GM23338 (cell line): ENCODE results near the gene FASTKD1. TPM values are rescaled to one million over a fixed set of nuclear protein-coding genes. Genes with fewer than 3 reads are reported as not detected.

Experiments used
- ATAC-seq: fragments of 200-7000 bp; cut with Tn5 transposase; 3 replicates; pipeline ENCODE4 v1.9.1; 2020
- DNase-seq: peaks from one replicate; pipeline ENCODE4 v3.0.0-alpha.2; 2015; ENCODE audit warnings: low spot score
- H2AFZ ChIP-seq: fragments of 200-600 bp; sonication (generic); 2 replicates; pipeline ENCODE4 v1.8.0; 2016; ENCODE audit warnings: antibody characterized with exemption, mild to moderate bottlenecking, moderate library complexity
- H3F3A ChIP-seq: fragments of 200-600 bp; sonication (generic); replicated peaks from 2 replicates; pipeline ENCODE4 v1.8.0; 2017; ENCODE audit warnings: antibody characterized with exemption, mixed run types, low read depth
- H3K27ac ChIP-seq: fragments of 200-600 bp; sonication (generic); 2 replicates; pipeline ENCODE4 v1.6.1; 2016; ENCODE audit warnings: low read depth
- H3K27me3 ChIP-seq: fragments of 200-600 bp; sonication (generic); 2 replicates; pipeline ENCODE4 v1.8.0; 2016; ENCODE audit warnings: mild to moderate bottlenecking, mixed run types, moderate library complexity; ENCODE audit not compliant: insufficient read depth
- H3K36me3 ChIP-seq: fragments of 200-600 bp; sonication (generic); 2 replicates; pipeline ENCODE4 v1.8.0; 2016; ENCODE audit warnings: mild to moderate bottlenecking; ENCODE audit not compliant: insufficient read depth
- H3K4me1 ChIP-seq: fragments of 200-600 bp; sonication (generic); 2 replicates; pipeline ENCODE4 v1.8.0; 2016; ENCODE audit warnings: mild to moderate bottlenecking, moderate library complexity; ENCODE audit not compliant: insufficient read depth
- H3K4me2 ChIP-seq: fragments of 200-600 bp; sonication (generic); 2 replicates; pipeline ENCODE4 v1.7.1; 2017; ENCODE audit warnings: mixed run types
- H3K4me3 ChIP-seq: fragments of 200-600 bp; sonication (generic); 2 replicates; pipeline ENCODE4 v1.6.1; 2016; ENCODE audit warnings: mixed run types
- H3K79me2 ChIP-seq: fragments of 200-600 bp; sonication (generic); replicated peaks from 2 replicates; pipeline ENCODE4 v1.8.0; 2017; ENCODE audit warnings: mild to moderate bottlenecking; ENCODE audit not compliant: insufficient read depth
- H3K9me2 ChIP-seq: fragments of 200-600 bp; sonication (generic); 2 replicates; pipeline ENCODE4 v1.8.0; 2017; ENCODE audit not compliant: insufficient read depth
- H4K20me1 ChIP-seq: fragments of 200-600 bp; sonication (generic); replicated peaks from 2 replicates; pipeline ENCODE4 v1.8.0; 2017; ENCODE audit warnings: mild to moderate bottlenecking; ENCODE audit not compliant: insufficient read depth
- H3K27ac Mint-ChIP-seq: 2 replicates; pipeline ENCODE4 v1.8.0; 2020; ENCODE audit warnings: inconsistent platforms, mild to moderate bottlenecking, moderate library complexity, mixed read lengths
- H3K27me3 Mint-ChIP-seq: 3 replicates; pipeline ENCODE4 v1.8.0; 2022; ENCODE audit warnings: low read depth, mild to moderate bottlenecking, moderate library complexity, mixed read lengths, inconsistent platforms; ENCODE audit not compliant: insufficient read depth, poor library complexity
- H3K36me3 Mint-ChIP-seq: 3 replicates; pipeline ENCODE4 v1.8.0; 2021; ENCODE audit warnings: low read depth, mild to moderate bottlenecking, inconsistent platforms, moderate library complexity, mixed read lengths
- H3K4me1 Mint-ChIP-seq: 3 replicates; pipeline ENCODE4 v1.8.0; 2020; ENCODE audit warnings: mild to moderate bottlenecking, inconsistent platforms, mixed read lengths
- H3K4me3 Mint-ChIP-seq: 3 replicates; pipeline ENCODE4 v1.8.0; 2021; ENCODE audit warnings: moderate library complexity, mild to moderate bottlenecking, inconsistent platforms, mixed read lengths
- H3K9me3 Mint-ChIP-seq: 3 replicates; pipeline ENCODE4 v1.8.0; 2020; ENCODE audit warnings: moderate library complexity, mild to moderate bottlenecking, inconsistent platforms, mixed read lengths
- CREB1 ChIP-seq: fragments of 250-450 bp; sonication (Bioruptor Pico); IDR thresholded peaks from 2 replicates; pipeline ENCODE4 v1.5.0; 2020; ENCODE audit warnings: low read depth, mild to moderate bottlenecking, moderate library complexity
- EZH2 ChIP-seq: fragments of 200-600 bp; sonication (generic); IDR thresholded peaks from one replicate; pipeline ENCODE4 v1.8.0; 2017; ENCODE audit warnings: antibody characterized with exemption, mild to moderate bottlenecking, low read depth; ENCODE audit not compliant: unreplicated experiment
- EZH2phosphoT487 ChIP-seq: fragments of 200-600 bp; sonication (generic); IDR thresholded peaks from one replicate; pipeline ENCODE4 v1.8.1; 2018; ENCODE audit warnings: antibody characterized with exemption; ENCODE audit not compliant: unreplicated experiment
- NANOG ChIP-seq: IDR thresholded peaks from 2 replicates; pipeline ENCODE4 v1.6.1; 2016; ENCODE audit warnings: antibody characterized with exemption, borderline replicate concordance
- POLR2AphosphoS5 ChIP-seq: IDR thresholded peaks from 2 replicates; pipeline ENCODE4 v1.6.1; 2016; ENCODE audit warnings: antibody characterized with exemption, low read depth
- polyA plus RNA-seq: library from polyadenylated mRNA; unstranded; fragments of >200 nt; fragmentation: Nextera tagmentation; extraction: Ambion mirVana; gene quantifications from 2 replicates; pipeline ENCODE4 v1.2.1, GENCODE V29; 2016
- total RNA-seq: library from RNA; depleted of rRNA; stranded (reverse); fragments of >200 nt; shearing (Covaris generic); gene quantifications from 2 replicates; pipeline ENCODE4 v1.2.3, GENCODE V29; 2014
- TF ChIP-seq, protein P1 (sequence below): fragments of 250-450 bp; sonication (Bioruptor Pico); IDR thresholded peaks from 2 replicates; pipeline ENCODE4 v1.5.0; 2020; ENCODE audit warnings: mild to moderate bottlenecking, moderate library complexity
- TF ChIP-seq, protein P2 (sequence below), 2 experiments: fragments of 200-600 bp in 1 of 2; sonication (generic) in 1 of 2; conservative IDR thresholded peaks; 2 replicates each; pipeline versions ENCODE4 v1.5.1 to v1.6.1; 2016 to 2017; ENCODE audit warnings: antibody characterized with exemption in 2 of 2, low read depth in 2 of 2, mild to moderate bottlenecking in 2 of 2, moderate library complexity in 1 of 2
- TF ChIP-seq, protein P3 (sequence below): IDR thresholded peaks from 2 replicates; pipeline ENCODE4 v1.6.1; 2016; ENCODE audit warnings: antibody characterized with exemption
- TF ChIP-seq, protein P4 (sequence below): IDR thresholded peaks from one replicate; pipeline ENCODE4 v1.6.1; 2018; ENCODE audit warnings: antibody characterized with exemption; ENCODE audit not compliant: unreplicated experiment

The FASTKD1 gene
- total and polyA plus RNA-seq, 2 experiments from 2014 or later = 49.0 to 53.3 TPM

DNA sequence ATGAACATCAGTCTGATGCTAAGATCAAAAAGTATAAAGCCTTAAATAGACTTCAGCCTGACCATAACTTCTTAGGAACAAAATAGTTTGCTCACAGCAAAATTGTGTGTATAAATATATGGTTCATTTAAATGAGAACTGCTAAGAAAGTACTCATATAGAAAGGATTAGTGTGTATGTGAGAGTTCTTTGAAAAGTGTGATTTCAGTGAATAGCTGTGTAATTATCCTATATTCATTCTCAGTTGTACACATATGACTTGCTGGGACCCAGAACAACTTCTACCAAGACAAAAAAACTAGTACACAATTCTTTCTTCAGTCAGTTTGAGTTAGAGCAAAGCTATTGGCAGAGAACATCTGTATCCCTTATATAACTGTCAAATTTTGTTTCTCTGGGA lies 87.2 kb downstream of the FASTKD1 start (continued):
- TF ChIP-seq, protein P1, sequence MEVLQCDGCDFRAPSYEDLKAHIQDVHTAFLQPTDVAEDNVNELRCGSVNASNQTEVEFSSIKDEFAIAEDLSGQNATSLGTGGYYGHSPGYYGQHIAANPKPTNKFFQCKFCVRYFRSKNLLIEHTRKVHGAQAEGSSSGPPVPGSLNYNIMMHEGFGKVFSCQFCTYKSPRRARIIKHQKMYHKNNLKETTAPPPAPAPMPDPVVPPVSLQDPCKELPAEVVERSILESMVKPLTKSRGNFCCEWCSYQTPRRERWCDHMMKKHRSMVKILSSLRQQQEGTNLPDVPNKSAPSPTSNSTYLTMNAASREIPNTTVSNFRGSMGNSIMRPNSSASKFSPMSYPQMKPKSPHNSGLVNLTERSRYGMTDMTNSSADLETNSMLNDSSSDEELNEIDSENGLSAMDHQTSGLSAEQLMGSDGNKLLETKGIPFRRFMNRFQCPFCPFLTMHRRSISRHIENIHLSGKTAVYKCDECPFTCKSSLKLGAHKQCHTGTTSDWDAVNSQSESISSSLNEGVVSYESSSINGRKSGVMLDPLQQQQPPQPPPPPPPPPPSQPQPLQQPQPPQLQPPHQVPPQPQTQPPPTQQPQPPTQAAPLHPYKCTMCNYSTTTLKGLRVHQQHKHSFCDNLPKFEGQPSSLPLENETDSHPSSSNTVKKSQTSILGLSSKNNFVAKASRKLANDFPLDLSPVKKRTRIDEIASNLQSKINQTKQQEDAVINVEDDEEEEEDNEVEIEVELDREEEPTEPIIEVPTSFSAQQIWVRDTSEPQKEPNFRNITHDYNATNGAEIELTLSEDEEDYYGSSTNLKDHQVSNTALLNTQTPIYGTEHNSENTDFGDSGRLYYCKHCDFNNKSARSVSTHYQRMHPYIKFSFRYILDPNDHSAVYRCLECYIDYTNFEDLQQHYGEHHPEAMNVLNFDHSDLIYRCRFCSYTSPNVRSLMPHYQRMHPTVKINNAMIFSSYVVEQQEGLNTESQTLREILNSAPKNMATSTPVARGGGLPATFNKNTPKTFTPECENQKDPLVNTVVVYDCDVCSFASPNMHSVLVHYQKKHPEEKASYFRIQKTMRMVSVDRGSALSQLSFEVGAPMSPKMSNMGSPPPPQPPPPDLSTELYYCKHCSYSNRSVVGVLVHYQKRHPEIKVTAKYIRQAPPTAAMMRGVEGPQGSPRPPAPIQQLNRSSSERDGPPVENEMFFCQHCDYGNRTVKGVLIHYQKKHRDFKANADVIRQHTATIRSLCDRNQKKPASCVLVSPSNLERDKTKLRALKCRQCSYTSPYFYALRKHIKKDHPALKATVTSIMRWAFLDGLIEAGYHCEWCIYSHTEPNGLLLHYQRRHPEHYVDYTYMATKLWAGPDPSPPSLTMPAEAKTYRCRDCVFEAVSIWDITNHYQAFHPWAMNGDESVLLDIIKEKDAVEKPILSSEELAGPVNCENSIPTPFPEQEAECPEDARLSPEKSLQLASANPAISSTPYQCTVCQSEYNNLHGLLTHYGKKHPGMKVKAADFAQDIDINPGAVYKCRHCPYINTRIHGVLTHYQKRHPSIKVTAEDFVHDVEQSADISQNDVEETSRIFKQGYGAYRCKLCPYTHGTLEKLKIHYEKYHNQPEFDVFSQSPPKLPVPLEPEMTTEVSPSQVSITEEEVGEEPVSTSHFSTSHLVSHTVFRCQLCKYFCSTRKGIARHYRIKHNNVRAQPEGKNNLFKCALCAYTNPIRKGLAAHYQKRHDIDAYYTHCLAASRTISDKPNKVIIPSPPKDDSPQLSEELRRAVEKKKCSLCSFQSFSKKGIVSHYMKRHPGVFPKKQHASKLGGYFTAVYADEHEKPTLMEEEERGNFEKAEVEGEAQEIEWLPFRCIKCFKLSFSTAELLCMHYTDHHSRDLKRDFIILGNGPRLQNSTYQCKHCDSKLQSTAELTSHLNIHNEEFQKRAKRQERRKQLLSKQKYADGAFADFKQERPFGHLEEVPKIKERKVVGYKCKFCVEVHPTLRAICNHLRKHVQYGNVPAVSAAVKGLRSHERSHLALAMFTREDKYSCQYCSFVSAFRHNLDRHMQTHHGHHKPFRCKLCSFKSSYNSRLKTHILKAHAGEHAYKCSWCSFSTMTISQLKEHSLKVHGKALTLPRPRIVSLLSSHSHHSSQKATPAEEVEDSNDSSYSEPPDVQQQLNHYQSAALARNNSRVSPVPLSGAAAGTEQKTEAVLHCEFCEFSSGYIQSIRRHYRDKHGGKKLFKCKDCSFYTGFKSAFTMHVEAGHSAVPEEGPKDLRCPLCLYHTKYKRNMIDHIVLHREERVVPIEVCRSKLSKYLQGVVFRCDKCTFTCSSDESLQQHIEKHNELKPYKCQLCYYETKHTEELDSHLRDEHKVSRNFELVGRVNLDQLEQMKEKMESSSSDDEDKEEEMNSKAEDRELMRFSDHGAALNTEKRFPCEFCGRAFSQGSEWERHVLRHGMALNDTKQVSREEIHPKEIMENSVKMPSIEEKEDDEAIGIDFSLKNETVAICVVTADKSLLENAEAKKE (CRISPR knock-in tag) = no peak
- no peak for TF ChIP-seq EZH2phosphoT487

DNA sequence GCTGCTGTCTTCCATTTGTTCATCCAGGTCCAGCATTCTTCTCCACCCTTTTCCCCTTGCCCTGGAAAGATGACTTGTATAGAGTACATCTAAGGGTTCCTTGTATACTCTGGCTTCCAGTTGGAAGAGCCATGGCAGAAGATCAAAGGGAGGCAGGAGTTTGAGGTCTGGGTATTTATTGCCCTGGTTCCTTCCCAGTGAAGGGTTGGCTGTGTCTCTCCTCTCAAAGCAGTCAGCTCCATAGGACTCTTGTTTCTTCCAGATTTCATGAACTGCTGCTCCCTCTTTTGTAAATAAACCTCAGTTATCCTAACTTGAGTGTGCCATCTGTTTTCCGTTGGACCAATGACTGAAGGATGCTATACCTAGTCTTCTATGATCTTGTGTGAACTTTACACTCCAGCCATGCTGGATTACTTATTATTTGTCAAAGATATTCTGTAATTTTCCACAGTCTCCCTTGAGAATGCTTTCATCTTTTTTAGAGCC lies 88.0 kb downstream of the FASTKD1 start:
- peaks cover 1% of the 10 kb centered on the region; the same call in 2 of the 3 replicates for H3K36me3 Mint-ChIP-seq
- Histone ChIP-seq H4K20me1 (no peaks in the 10 kb centered on the region), H3K27ac (no peak overlapping the region), H3K36me3 (no peaks in the 10 kb centered on the region), H3K27me3 (peaks cover 27% of the 10 kb centered on the region), H2AFZ (no peak overlapping the region), H3K4me2 (no peak overlapping the region), H3K79me2 (no peaks in the 10 kb centered on the region), H3K9me2 (no peaks in the 10 kb centered on the region), H3K4me3 (no peak overlapping the region), H3F3A (no peaks in the 10 kb centered on the region), H3K4me1 (no peaks in the 10 kb centered on the region)
- no peaks in the 10 kb centered on the region for H3K4me1 Mint-ChIP-seq
- H3K9me3 Mint-ChIP-seq = peaks cover 2% of the 10 kb centered on the region; the same call in 1 of the 3 replicates
- peaks cover 13% of the 10 kb centered on the region for H3K27me3 Mint-ChIP-seq
- ATAC-seq (no peak), DNase-seq (no peak)
- H3K27ac Mint-ChIP-seq = no peak overlapping the region
- H3K4me3 Mint-ChIP-seq = no peak overlapping the region
- TF ChIP-seq CREB1 (CRISPR knock-in tag) = no peak
- TF ChIP-seq POLR2AphosphoS5 = no peak
- TF ChIP-seq, protein P2, sequence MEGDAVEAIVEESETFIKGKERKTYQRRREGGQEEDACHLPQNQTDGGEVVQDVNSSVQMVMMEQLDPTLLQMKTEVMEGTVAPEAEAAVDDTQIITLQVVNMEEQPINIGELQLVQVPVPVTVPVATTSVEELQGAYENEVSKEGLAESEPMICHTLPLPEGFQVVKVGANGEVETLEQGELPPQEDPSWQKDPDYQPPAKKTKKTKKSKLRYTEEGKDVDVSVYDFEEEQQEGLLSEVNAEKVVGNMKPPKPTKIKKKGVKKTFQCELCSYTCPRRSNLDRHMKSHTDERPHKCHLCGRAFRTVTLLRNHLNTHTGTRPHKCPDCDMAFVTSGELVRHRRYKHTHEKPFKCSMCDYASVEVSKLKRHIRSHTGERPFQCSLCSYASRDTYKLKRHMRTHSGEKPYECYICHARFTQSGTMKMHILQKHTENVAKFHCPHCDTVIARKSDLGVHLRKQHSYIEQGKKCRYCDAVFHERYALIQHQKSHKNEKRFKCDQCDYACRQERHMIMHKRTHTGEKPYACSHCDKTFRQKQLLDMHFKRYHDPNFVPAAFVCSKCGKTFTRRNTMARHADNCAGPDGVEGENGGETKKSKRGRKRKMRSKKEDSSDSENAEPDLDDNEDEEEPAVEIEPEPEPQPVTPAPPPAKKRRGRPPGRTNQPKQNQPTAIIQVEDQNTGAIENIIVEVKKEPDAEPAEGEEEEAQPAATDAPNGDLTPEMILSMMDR (conservative IDR thresholded peaks at IDR 0.05; ENCODE audit: low read depth in 2 of 2) = no peak
- no peak for TF ChIP-seq NANOG
- TF ChIP-seq EZH2 = no peak
- TF ChIP-seq, protein P3, sequence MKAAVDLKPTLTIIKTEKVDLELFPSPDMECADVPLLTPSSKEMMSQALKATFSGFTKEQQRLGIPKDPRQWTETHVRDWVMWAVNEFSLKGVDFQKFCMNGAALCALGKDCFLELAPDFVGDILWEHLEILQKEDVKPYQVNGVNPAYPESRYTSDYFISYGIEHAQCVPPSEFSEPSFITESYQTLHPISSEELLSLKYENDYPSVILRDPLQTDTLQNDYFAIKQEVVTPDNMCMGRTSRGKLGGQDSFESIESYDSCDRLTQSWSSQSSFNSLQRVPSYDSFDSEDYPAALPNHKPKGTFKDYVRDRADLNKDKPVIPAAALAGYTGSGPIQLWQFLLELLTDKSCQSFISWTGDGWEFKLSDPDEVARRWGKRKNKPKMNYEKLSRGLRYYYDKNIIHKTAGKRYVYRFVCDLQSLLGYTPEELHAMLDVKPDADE = no peak
- TF ChIP-seq, protein P4, sequence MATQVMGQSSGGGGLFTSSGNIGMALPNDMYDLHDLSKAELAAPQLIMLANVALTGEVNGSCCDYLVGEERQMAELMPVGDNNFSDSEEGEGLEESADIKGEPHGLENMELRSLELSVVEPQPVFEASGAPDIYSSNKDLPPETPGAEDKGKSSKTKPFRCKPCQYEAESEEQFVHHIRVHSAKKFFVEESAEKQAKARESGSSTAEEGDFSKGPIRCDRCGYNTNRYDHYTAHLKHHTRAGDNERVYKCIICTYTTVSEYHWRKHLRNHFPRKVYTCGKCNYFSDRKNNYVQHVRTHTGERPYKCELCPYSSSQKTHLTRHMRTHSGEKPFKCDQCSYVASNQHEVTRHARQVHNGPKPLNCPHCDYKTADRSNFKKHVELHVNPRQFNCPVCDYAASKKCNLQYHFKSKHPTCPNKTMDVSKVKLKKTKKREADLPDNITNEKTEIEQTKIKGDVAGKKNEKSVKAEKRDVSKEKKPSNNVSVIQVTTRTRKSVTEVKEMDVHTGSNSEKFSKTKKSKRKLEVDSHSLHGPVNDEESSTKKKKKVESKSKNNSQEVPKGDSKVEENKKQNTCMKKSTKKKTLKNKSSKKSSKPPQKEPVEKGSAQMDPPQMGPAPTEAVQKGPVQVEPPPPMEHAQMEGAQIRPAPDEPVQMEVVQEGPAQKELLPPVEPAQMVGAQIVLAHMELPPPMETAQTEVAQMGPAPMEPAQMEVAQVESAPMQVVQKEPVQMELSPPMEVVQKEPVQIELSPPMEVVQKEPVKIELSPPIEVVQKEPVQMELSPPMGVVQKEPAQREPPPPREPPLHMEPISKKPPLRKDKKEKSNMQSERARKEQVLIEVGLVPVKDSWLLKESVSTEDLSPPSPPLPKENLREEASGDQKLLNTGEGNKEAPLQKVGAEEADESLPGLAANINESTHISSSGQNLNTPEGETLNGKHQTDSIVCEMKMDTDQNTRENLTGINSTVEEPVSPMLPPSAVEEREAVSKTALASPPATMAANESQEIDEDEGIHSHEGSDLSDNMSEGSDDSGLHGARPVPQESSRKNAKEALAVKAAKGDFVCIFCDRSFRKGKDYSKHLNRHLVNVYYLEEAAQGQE = no peak
